H1 (cell line): ENCODE results near the gene RAB3IP. TPM values are rescaled to one million over a fixed set of nuclear protein-coding genes. Genes with fewer than 3 reads are reported as not detected.

Experiments used
- CTCF ChIA-PET: fragments of 300-600 bp; sonication (Branson Sonifier 250); formaldehyde crosslinking; loops from one replicate; lab custom pipeline; 2021; ENCODE audit not compliant: partially characterized antibody; lab: Charles Lee
- POLR2A ChIA-PET: fragments of 300-600 bp; sonication (Branson Sonifier 250); formaldehyde crosslinking; loops from one replicate; lab custom pipeline; 2021; ENCODE audit warnings: inconsistent platforms; ENCODE audit not compliant: partially characterized antibody; lab: Charles Lee
- DNase-seq, 2 experiments: peaks; one replicate each; pipeline versions ENCODE4 v3.0.0 to v3.0.0-alpha.2; 2010 to 2022; ENCODE audit warnings: low spot score in 2 of 2, low read depth in 1 of 2, mixed read lengths in 1 of 2
- FAIRE-seq: peaks from 2 replicates; lab custom pipeline; 2011; peaks lifted over from hg19 to GRCh38; lab: Jason Lieb, UNC
- H2AFZ ChIP-seq: 2 replicates; pipeline ENCODE4 v1.8.1; 2012; ENCODE audit warnings: low read length, inconsistent platforms
- H2AK5ac ChIP-seq: 2 replicates; pipeline ENCODE4 v1.6.1; 2013; ENCODE audit warnings: low read depth, low read length
- H2BK120ac ChIP-seq: replicated peaks from 2 replicates; pipeline ENCODE3; 2013; ENCODE audit warnings: low read depth, low read length, inconsistent platforms
- H2BK12ac ChIP-seq: 2 replicates; pipeline ENCODE4 v1.6.1; 2013; ENCODE audit warnings: low read depth, low read length
- H2BK15ac ChIP-seq: 2 replicates; pipeline ENCODE4 v1.6.1; 2013; ENCODE audit warnings: low read length
- H2BK20ac ChIP-seq: 2 replicates; pipeline ENCODE4 v1.6.1; 2013; ENCODE audit warnings: low read length
- H2BK5ac ChIP-seq: 2 replicates; pipeline ENCODE4 v1.6.1; 2013; ENCODE audit warnings: low read depth, low read length
- H3K14ac ChIP-seq: 2 replicates; pipeline ENCODE4 v1.6.1; 2013; ENCODE audit warnings: inconsistent platforms; ENCODE audit not compliant: insufficient read length
- H3K18ac ChIP-seq: 2 replicates; pipeline ENCODE4 v1.6.1; 2013; ENCODE audit warnings: low read length; ENCODE audit errors: extremely low read depth
- H3K23ac ChIP-seq: 2 replicates; pipeline ENCODE4 v1.6.1; 2013; ENCODE audit warnings: inconsistent platforms; ENCODE audit not compliant: insufficient read length
- H3K23me2 ChIP-seq: 2 replicates; pipeline ENCODE4 v1.6.1; 2013; ENCODE audit warnings: low read depth, low read length
- H3K27ac ChIP-seq: 2 replicates; pipeline ENCODE4 v1.6.1; 2011; ENCODE audit warnings: low read depth, low read length, inconsistent platforms
- H3K27me3 ChIP-seq, 4 experiments: replicated peaks in 1 of 4; 1 replicate in 1 of 4; 2 replicates in 3 of 4; pipeline versions ENCODE4 v1.6.1 to v1.8.1; 2011 to 2013; ENCODE audit warnings: low read length in 3 of 4, mild to moderate bottlenecking in 3 of 4, inconsistent platforms in 2 of 4, mixed read lengths in 2 of 4, moderate library complexity in 1 of 4; ENCODE audit not compliant: control insufficient read depth in 3 of 4, insufficient read depth in 3 of 4; ENCODE audit errors: extremely low read depth in 1 of 4
- H3K36me3 ChIP-seq, 4 experiments: 2 replicates each; pipeline versions ENCODE4 v1.6.1 to v1.8.1; 2011 to 2013; ENCODE audit warnings: mild to moderate bottlenecking in 4 of 4, low read length in 3 of 4, moderate library complexity in 2 of 4, control low read depth in 1 of 4, inconsistent platforms in 1 of 4; ENCODE audit not compliant: insufficient read depth in 4 of 4, control insufficient read depth in 2 of 4
- H3K4ac ChIP-seq: replicated peaks from 2 replicates; pipeline ENCODE3; 2013; ENCODE audit warnings: low read length, low read depth, mixed read lengths, inconsistent platforms; ENCODE audit not compliant: insufficient read length
- H3K4me1 ChIP-seq, 4 experiments: replicated peaks in 1 of 4; 1 replicate in 1 of 4; 2 replicates in 3 of 4; pipeline versions ENCODE4 v1.6.1 to v1.8.1; 2011 to 2013; ENCODE audit warnings: low read length in 3 of 4, inconsistent platforms in 2 of 4, mixed read lengths in 1 of 4; ENCODE audit not compliant: insufficient read depth in 4 of 4, control insufficient read depth in 3 of 4
- H3K4me2 ChIP-seq, 2 experiments: 2 replicates each; pipeline versions ENCODE4 v1.6.1 to v1.8.1; 2011 to 2013; ENCODE audit warnings: low read depth in 2 of 2, low read length in 2 of 2, control low read depth in 1 of 2, inconsistent platforms in 1 of 2, mild to moderate bottlenecking in 1 of 2; ENCODE audit not compliant: insufficient read depth in 1 of 2
- H3K4me3 ChIP-seq, 4 experiments: fragments of 200-600, 300-600 bp in 1 of 4; sonication (generic), shearing (Covaris generic), sonication (Bioruptor Twin) in 1 of 4; 2 replicates each; pipeline versions ENCODE4 v1.5.1 to v1.8.1; 2011 to 2016; ENCODE audit warnings: low read length in 4 of 4, low read depth in 3 of 4, control low read depth in 2 of 4, inconsistent platforms in 2 of 4, mild to moderate bottlenecking in 2 of 4, mixed read lengths in 1 of 4, moderate library complexity in 1 of 4; ENCODE audit not compliant: insufficient read depth in 2 of 4; ENCODE audit errors: extremely low read depth in 1 of 4
- H3K56ac ChIP-seq: replicated peaks from 2 replicates; pipeline ENCODE3; 2013; ENCODE audit warnings: low read depth, mild to moderate bottlenecking, mixed read lengths, low read length, inconsistent platforms; ENCODE audit not compliant: insufficient read length
- H3K79me1 ChIP-seq: 2 replicates; pipeline ENCODE4 v1.6.1; 2013; ENCODE audit warnings: low read depth, low read length, control low read depth
- H3K79me2 ChIP-seq, 2 experiments: 2 replicates each; pipeline versions ENCODE4 v1.6.1 to v1.8.1; 2012 to 2013; ENCODE audit warnings: low read length in 2 of 2, mild to moderate bottlenecking in 2 of 2, inconsistent platforms in 1 of 2; ENCODE audit not compliant: insufficient read depth in 2 of 2, control insufficient read depth in 1 of 2
- H3K9ac ChIP-seq, 4 experiments: replicated peaks in 1 of 4; 1 replicate in 1 of 4; 2 replicates in 3 of 4; pipeline versions ENCODE4 v1.6.1 to v1.8.1; 2011 to 2013; ENCODE audit warnings: low read depth in 3 of 4, low read length in 3 of 4, control low read depth in 2 of 4, mild to moderate bottlenecking in 2 of 4, moderate library complexity in 2 of 4, inconsistent platforms in 1 of 4; ENCODE audit errors: extremely low read depth in 1 of 4
- H3K9me3 ChIP-seq, 2 experiments: 2 replicates each; pipeline versions ENCODE4 v1.6.1 to v1.8.1; 2012 to 2013; ENCODE audit warnings: mild to moderate bottlenecking in 2 of 2, moderate library complexity in 2 of 2, control low read depth in 1 of 2, inconsistent platforms in 1 of 2, low read depth in 1 of 2, low read length in 1 of 2, mixed read lengths in 1 of 2; ENCODE audit not compliant: insufficient read depth in 2 of 2
- H4K20me1 ChIP-seq, 2 experiments: replicated peaks in 1 of 2; 2 replicates each; pipeline versions ENCODE3 to v1.8.1; 2011 to 2013; ENCODE audit warnings: inconsistent platforms in 2 of 2, low read length in 2 of 2, mild to moderate bottlenecking in 1 of 2; ENCODE audit not compliant: insufficient read depth in 2 of 2, control insufficient read depth in 1 of 2
- H4K5ac ChIP-seq: 2 replicates; pipeline ENCODE4 v1.6.1; 2013; ENCODE audit warnings: low read length, low read depth, mixed read lengths, inconsistent platforms; ENCODE audit not compliant: insufficient read length
- H4K8ac ChIP-seq: 2 replicates; pipeline ENCODE4 v1.8.0; 2013; ENCODE audit warnings: mild to moderate bottlenecking, moderate library complexity, low read length, inconsistent platforms; ENCODE audit not compliant: insufficient read depth; ENCODE audit errors: extremely low read depth
- H4K91ac ChIP-seq: replicated peaks from 2 replicates; pipeline ENCODE3; 2013; ENCODE audit warnings: low read length, mixed read lengths, inconsistent platforms; ENCODE audit not compliant: insufficient read length
- BRCA1 ChIP-seq: IDR thresholded peaks from 2 replicates; pipeline ENCODE4 v1.6.1; 2012; ENCODE audit warnings: low read depth, low read length, improper control_type of control experiment
- MAFK ChIP-seq: IDR thresholded peaks from 2 replicates; pipeline ENCODE4 v1.6.1; 2012; ENCODE audit warnings: low read depth, mild to moderate bottlenecking, improper control_type of control experiment, low read length
- NANOG ChIP-seq: IDR thresholded peaks from 2 replicates; pipeline ENCODE4 v1.6.1; 2011; ENCODE audit warnings: low read length, low read depth, mild to moderate bottlenecking, inconsistent platforms; ENCODE audit not compliant: insufficient read depth, poor library complexity, severe bottlenecking
- NRF1 ChIP-seq: IDR thresholded peaks from 2 replicates; pipeline ENCODE4 v1.6.1; 2011; ENCODE audit warnings: mild to moderate bottlenecking, low read depth, low read length, improper control_type of control experiment
- POLR2A ChIP-seq, 2 experiments: IDR thresholded peaks; 1 replicate in 1 of 2; 2 replicates in 1 of 2; pipeline ENCODE4 v1.6.1; 2011; ENCODE audit warnings: low read depth in 2 of 2, low read length in 2 of 2, mild to moderate bottlenecking in 2 of 2; ENCODE audit errors: control extremely low read depth in 1 of 2
- RNF2 ChIP-seq: fragments of 200-900, 300-1000 bp; sonication (generic); IDR thresholded peaks from 2 replicates; pipeline ENCODE4 v1.7.1; 2016; ENCODE audit warnings: borderline replicate concordance, low read depth, mild to moderate bottlenecking, antibody characterized with exemption, low read length; ENCODE audit not compliant: poor library complexity, severe bottlenecking; ENCODE audit errors: missing control alignments
- SIN3A ChIP-seq, 2 experiments: IDR thresholded peaks in 1 of 2; conservative IDR thresholded peaks in 1 of 2; 2 replicates each; pipeline ENCODE4 v1.6.1; 2011 to 2012; ENCODE audit warnings: low read length in 2 of 2, improper control_type of control experiment in 1 of 2, low read depth in 1 of 2, mild to moderate bottlenecking in 1 of 2
- SRF ChIP-seq: IDR thresholded peaks from 2 replicates; pipeline ENCODE4 v1.6.1; 2011; ENCODE audit warnings: mild to moderate bottlenecking, low read depth, low read length, moderate library complexity
- TAF7 ChIP-seq: optimal IDR thresholded peaks from 2 replicates; pipeline ENCODE3; 2011; ENCODE audit warnings: low read depth, mild to moderate bottlenecking, inconsistent platforms, low read length, moderate library complexity, borderline replicate concordance
- TEAD4 ChIP-seq: IDR thresholded peaks from 2 replicates; pipeline ENCODE4 v1.6.1; 2012; ENCODE audit warnings: low read depth, low read length, inconsistent platforms, mixed read lengths
- WGBS, 2 experiments: shearing (Covaris generic) in 1 of 2; methylation state at CpG; one replicate each; pipeline versions ENCODE4 v1.1.6 to v1.1.7; 2013 to 2015; ENCODE audit warnings: low lambda C conversion rate in 2 of 2, mixed read lengths in 2 of 2, inconsistent platforms in 1 of 2, low coverage in 1 of 2, missing lambda C conversion rate in 1 of 2; ENCODE audit not compliant: insufficient replicate concordance in 2 of 2, insufficient coverage in 1 of 2, insufficient read length in 1 of 2; ENCODE audit errors: extremely low coverage in 1 of 2, missing lambda C conversion rate in 1 of 2; 5-methylcytosine and 5-hydroxymethylcytosine counted together
- polyA plus RNA-seq, 7 experiments: library from polyadenylated mRNA; depleted of rRNA in 3 of 7; stranded (reverse) in 5 of 7; unstranded in 2 of 7; fragments of >200 nt in 5 of 7; fragments of 200-250 nt in 2 of 7; gene quantifications; 1 replicate in 5 of 7; 2 replicates in 1 of 7; 4 replicates in 1 of 7; pipeline versions ENCODE4 v1.2.1 to v1.2.3, GENCODE V29; 2011 to 2013; ENCODE audit warnings: missing spikeins in 2 of 7, mixed read lengths in 2 of 7
- total RNA-seq: library from RNA; stranded (reverse); fragmentation: NEBNext Ultra II Directional; extraction: Animal tissue kit (Norgen Biotek cat#: 25700); gene quantifications from 2 replicates; pipeline ENCODE4 v1.2.1, GENCODE V29; 2021

RAB3IP gene
- total and polyA plus RNA-seq, 2 of the 8 experiments (the other 6 are each of a cell fraction or from before 2014, with no cell fraction given) = 17.7 to 34.6 TPM

DNA sequence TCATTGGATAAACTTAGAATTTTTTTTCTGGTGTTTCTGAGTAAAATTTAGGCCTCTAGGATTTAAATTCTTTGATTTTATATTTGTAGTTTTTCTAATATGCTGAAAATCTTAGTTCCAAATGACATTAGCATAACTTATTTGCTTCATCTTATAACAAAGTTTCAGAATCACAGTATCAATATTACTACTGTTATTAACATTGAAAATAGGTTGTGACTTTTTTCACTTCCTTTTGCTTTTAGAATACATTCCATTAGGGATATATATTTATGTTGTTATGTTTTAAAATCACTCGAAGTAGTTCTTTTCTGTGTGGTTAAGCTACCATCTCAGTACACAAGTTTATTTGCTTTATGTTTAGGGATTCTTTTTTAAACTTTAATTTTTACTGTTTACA lies 12.8 kb downstream of the RAB3IP start:
- Histone ChIP-seq H3K4ac (no peak overlapping the region), H3K56ac (no peak overlapping the region), H4K91ac (no peak overlapping the region), H3K27me3 (no peaks in the 10 kb centered on the region), H3K23ac (no peak overlapping the region), H3K27ac (no peak overlapping the region), H3K23me2 (no peaks in the 10 kb centered on the region), H3K9me3 (peaks cover 5 to 12% of the 10 kb centered on the region in 2 experiments; a peak in 2 of 4 replicates), H3K4me3 (no peak overlapping the region), H3K18ac (no peak overlapping the region), H2AK5ac (no peak overlapping the region), H3K9ac (no peak overlapping the region), H3K4me2 (no peak overlapping the region), H3K4me1 (no peaks in the 10 kb centered on the region), H3K14ac (no peak overlapping the region), H4K5ac (no peak overlapping the region), H3K36me3 (peaks cover 0 to 9% (median 1%) of the 10 kb centered on the region in 4 experiments; a peak in 5 of 8 replicates), H4K8ac (no peak overlapping the region), H3K79me2 (peaks cover 0 to 18% of the 10 kb centered on the region in 2 experiments; a peak in 2 of 4 replicates), H2AFZ (no peak overlapping the region), H3K79me1 (no peaks in the 10 kb centered on the region), H2BK5ac (no peak overlapping the region), H2BK120ac (no peak overlapping the region), H4K20me1 (no peaks in the 10 kb centered on the region), H2BK15ac (no peak overlapping the region), H2BK20ac (no peak overlapping the region), H2BK12ac (no peak overlapping the region)
- DNase-seq (no peak), FAIRE-seq (no peak)
- CTCF ChIA-PET = no interaction called here
- TF ChIP-seq NANOG = no peak
- TF ChIP-seq BRCA1 = no peak
- TF ChIP-seq TEAD4 = no peak
- no peak for TF ChIP-seq SIN3A (conservative IDR thresholded peaks at IDR 0.05 in 1 of 2, IDR thresholded peaks at IDR 0.05 in 1 of 2; ENCODE audit: low read depth in 1 of 2, low read length in 2 of 2)
- TF ChIP-seq TAF7 = no peak
- TF ChIP-seq RNF2 = no peak
- TF ChIP-seq POLR2A (IDR thresholded peaks at IDR 0.05; ENCODE audit: control extremely low read depth in 1 of 2, low read depth in 2 of 2, low read length in 2 of 2) = no peak
- TF ChIP-seq MAFK = no peak
- no peak for TF ChIP-seq NRF1
- TF ChIP-seq SRF = no peak
- POLR2A ChIA-PET = no interaction called here
- WGBS, 2 experiments = 88% methylated on average over 1 of the region's 1 CpG; no CpG with 5 or more reads in 1 of the 2 experiments
